ENCODE results near the gene CYFIP2. TPM values are rescaled to one million over a fixed set of nuclear protein-coding genes. Genes with fewer than 3 reads are reported as not detected.

Gene CYFIP2
- total RNA-seq, 1 experiment from 2014 or later = 74.7 TPM

DNA sequence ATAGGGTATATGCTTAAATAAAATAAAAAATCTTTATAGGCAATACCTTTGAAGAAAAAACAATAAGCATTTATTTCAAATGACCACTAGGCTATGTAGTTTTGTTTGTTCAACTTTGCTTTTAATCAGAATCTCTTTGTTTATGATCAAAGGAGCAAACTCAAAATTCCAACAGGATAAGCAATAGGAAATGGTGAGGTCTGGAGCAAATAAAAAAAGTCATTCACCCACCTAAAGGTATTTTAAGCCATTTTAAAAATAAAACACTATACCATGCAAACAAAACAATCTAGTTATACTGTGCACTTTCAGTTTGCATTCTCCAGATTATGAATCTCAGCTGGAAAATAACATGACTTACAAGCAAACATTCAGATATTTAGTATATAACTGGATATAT, 35.3 kb upstream of the CYFIP2 start:
- no peak overlapping the region for H2AFZ ChIP-seq (ENCODE audit: low read length)
- H3K9ac ChIP-seq (ENCODE audit: extremely low read depth, insufficient read length, low read length) = no peak overlapping the region
- no peaks in the 10 kb centered on the region for H3K27me3 ChIP-seq (ENCODE audit: insufficient read depth, low read length)
- H3K27me3 Mint-ChIP-seq (ENCODE audit: low read depth) = no peaks in the 10 kb centered on the region
- no peaks in the 10 kb centered on the region for H3K23me2 ChIP-seq (ENCODE audit: insufficient read length, low read depth, low read length, poor library complexity, severe bottlenecking)
- H4K91ac ChIP-seq (ENCODE audit: insufficient read length, low read depth, low read length) = no peak overlapping the region
- H3K79me1 ChIP-seq (ENCODE audit: insufficient read depth, low read depth, low read length, poor library complexity, severe bottlenecking) = no peaks in the 10 kb centered on the region
- no peak overlapping the region for H2BK120ac ChIP-seq (ENCODE audit: low read depth, low read length, poor library complexity, severe bottlenecking)
- H3K4me2 ChIP-seq (ENCODE audit: insufficient read depth, insufficient read length, low read length) = no peak overlapping the region
- H3K36me3 Mint-ChIP-seq (ENCODE audit: insufficient read depth in 1 of 3, low read depth in 3 of 3) = no peaks in the 10 kb centered on the region
- no peak overlapping the region for H3K18ac ChIP-seq (ENCODE audit: insufficient read length, low read depth, low read length)
- no peak overlapping the region for H3K4ac ChIP-seq (ENCODE audit: low read depth, low read length)
- no peak overlapping the region for H4K5ac ChIP-seq (ENCODE audit: insufficient read length, low read depth, low read length)
- H3K4me3 Mint-ChIP-seq = no peak overlapping the region
- 0 out of 4 replicates have a peak, but pooled peaks cover 0 to 2% of the 10 kb centered on the region in 2 experiments for H3K4me1 Mint-ChIP-seq
- H2BK15ac ChIP-seq (ENCODE audit: low read depth, low read length) = no peak overlapping the region
- no peak overlapping the region for H3K27ac Mint-ChIP-seq
- H2BK12ac ChIP-seq (ENCODE audit: insufficient read length, low read depth, low read length) = no peak overlapping the region
- no peak overlapping the region for H2BK20ac ChIP-seq (ENCODE audit: low read depth, low read length, poor library complexity, severe bottlenecking)
- H3K14ac ChIP-seq (ENCODE audit: insufficient read depth, low read length) = no peak overlapping the region
- H2AK5ac ChIP-seq (ENCODE audit: insufficient read length, low read length) = no peak overlapping the region
- H3K79me2 ChIP-seq (ENCODE audit: insufficient read depth, low read length) = no peaks in the 10 kb centered on the region
- H4K8ac ChIP-seq (replicated peaks; ENCODE audit: insufficient read length, low read depth, low read length) = no peak overlapping the region
- no peaks in the 10 kb centered on the region for H3K9me3 ChIP-seq (ENCODE audit: control insufficient read depth, low read depth, low read length)
- no peak overlapping the region for H2BK5ac ChIP-seq (ENCODE audit: insufficient read length, low read length)
- TF ChIP-seq, protein P1, sequence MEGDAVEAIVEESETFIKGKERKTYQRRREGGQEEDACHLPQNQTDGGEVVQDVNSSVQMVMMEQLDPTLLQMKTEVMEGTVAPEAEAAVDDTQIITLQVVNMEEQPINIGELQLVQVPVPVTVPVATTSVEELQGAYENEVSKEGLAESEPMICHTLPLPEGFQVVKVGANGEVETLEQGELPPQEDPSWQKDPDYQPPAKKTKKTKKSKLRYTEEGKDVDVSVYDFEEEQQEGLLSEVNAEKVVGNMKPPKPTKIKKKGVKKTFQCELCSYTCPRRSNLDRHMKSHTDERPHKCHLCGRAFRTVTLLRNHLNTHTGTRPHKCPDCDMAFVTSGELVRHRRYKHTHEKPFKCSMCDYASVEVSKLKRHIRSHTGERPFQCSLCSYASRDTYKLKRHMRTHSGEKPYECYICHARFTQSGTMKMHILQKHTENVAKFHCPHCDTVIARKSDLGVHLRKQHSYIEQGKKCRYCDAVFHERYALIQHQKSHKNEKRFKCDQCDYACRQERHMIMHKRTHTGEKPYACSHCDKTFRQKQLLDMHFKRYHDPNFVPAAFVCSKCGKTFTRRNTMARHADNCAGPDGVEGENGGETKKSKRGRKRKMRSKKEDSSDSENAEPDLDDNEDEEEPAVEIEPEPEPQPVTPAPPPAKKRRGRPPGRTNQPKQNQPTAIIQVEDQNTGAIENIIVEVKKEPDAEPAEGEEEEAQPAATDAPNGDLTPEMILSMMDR (conservative IDR thresholded peaks at IDR 0.05) = no peak
- H3K23ac ChIP-seq (ENCODE audit: insufficient read length, low read depth, low read length) = no peak overlapping the region
- DNase-seq = no peak
- no peaks in the 10 kb centered on the region for H4K20me1 ChIP-seq (ENCODE audit: control insufficient read depth, insufficient read depth, insufficient read length)
- H3K56ac ChIP-seq (ENCODE audit: insufficient read length, low read depth, low read length) = no peak overlapping the region
- H3T11ph ChIP-seq (ENCODE audit: low read length) = no peak overlapping the region
- H3K27ac ChIP-seq (ENCODE audit: insufficient read length, low read depth, low read length) = no peak overlapping the region
- H3K9me3 Mint-ChIP-seq = no peaks in the 10 kb centered on the region
- no peaks in the 10 kb centered on the region for H3K4me1 ChIP-seq (ENCODE audit: insufficient read depth, low read length)
